ENCODE results near the gene BLVRA. TPM values are rescaled to one million over a fixed set of nuclear protein-coding genes. Genes with fewer than 3 reads are reported as not detected.
"Not testable (repeated sequence)": the region's sequence is repeated elsewhere in the genome, so short reads cannot be mapped to it uniquely, and the experiment has no call there.

The BLVRA gene
- total and polyA plus RNA-seq, 5 donors from 2014 or later = 25.9 to 76.3 (median 42.6) TPM

- Histone ChIP-seq H3K36me3 (ENCODE audit: control insufficient read depth, insufficient read depth, low read length) (no peaks in the 10 kb centered on the region), H3K9me3 (ENCODE audit: control insufficient read depth in 2 of 2, low read length in 2 of 2) (no peaks in the 10 kb centered on the region), H3K27me3 (ENCODE audit: control insufficient read depth, insufficient read depth, low read length) (no peaks in the 10 kb centered on the region), H3K4me1 (ENCODE audit: control insufficient read depth, insufficient read depth, low read length, poor library complexity, severe bottlenecking) (peaks cover 33% of the 10 kb centered on the region), H3K4me3 (ENCODE audit: low read depth, low read length) (no peak overlapping the region), H3K27ac (ENCODE audit: insufficient read depth, low read length, poor library complexity, severe bottlenecking) (no peak overlapping the region)
- no peaks in the 10 kb centered on the region for H3K9me3 Mint-ChIP-seq
- H3K36me3 Mint-ChIP-seq = peaks cover 8% of the 10 kb centered on the region
- no peaks in the 10 kb centered on the region for H3K27me3 Mint-ChIP-seq
- DNase-seq (no peak), ATAC-seq (ENCODE audit: low read depth in 2 of 2) (no peak)
- peak overlapping the region in 1 of 3 donors; percentile 12 for H3K27ac Mint-ChIP-seq
- H3K4me3 Mint-ChIP-seq = peak overlapping the region in 3 of 4 donors; percentile 37 to 92 (median 39)
- H3K4me1 Mint-ChIP-seq = peaks cover 20 to 50% (median 40%) of the 10 kb centered on the region in 4 donors
Observed at GRCh38 chr7:43726466-43726865, 32.0 kb upstream of the BLVRA start.

- Histone ChIP-seq H3K27me3 (ENCODE audit: control insufficient read depth, insufficient read depth, low read length) (no peaks in the 10 kb centered on the region), H3K4me3 (ENCODE audit: low read depth, low read length) (peak overlapping the region; percentile 30), H3K27ac (ENCODE audit: insufficient read depth, low read length, poor library complexity, severe bottlenecking) (no peak overlapping the region), H3K4me1 (ENCODE audit: control insufficient read depth, insufficient read depth, low read length, poor library complexity, severe bottlenecking) (peaks cover 33% of the 10 kb centered on the region), H3K9me3 (ENCODE audit: control insufficient read depth in 2 of 2, low read length in 2 of 2) (no peaks in the 10 kb centered on the region), H3K36me3 (ENCODE audit: control insufficient read depth, insufficient read depth, low read length) (no peaks in the 10 kb centered on the region)
- Mint-ChIP-seq H3K36me3 (peaks cover 8% of the 10 kb centered on the region), H3K27me3 (peaks cover 3% of the 10 kb centered on the region), H3K9me3 (no peaks in the 10 kb centered on the region), H3K27ac (peak overlapping the region in 2 of 3 donors; percentile 20 to 78), H3K4me3 (peak overlapping the region; percentile 73 to 95 (median 88)), H3K4me1 (peaks cover 20 to 50% (median 39%) of the 10 kb centered on the region in 4 donors)
- DNase-seq (no peak), ATAC-seq (ENCODE audit: low read depth in 2 of 2) (no peak)
Observed at GRCh38 chr7:43727003-43727402, 31.5 kb upstream of the BLVRA start.

DNA sequence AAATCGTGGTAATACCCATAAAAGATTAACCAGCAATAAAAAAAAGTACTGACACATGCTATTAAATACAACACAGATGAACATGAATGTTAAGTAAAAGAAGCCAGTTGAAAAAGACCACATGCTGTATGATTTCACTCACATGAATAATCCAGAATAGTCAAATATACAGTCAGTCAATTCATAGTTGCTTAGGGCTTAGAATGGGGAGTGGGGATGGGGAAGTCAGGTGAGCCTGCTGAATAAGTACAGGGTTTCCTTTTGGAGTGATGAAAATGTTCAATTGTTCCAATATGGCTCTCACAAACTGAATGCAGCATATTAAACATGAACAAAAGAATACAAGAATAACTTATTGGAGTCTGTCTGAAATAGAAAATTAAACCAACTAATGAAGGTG is 31.0 kb upstream of the BLVRA start:
- Mint-ChIP-seq H3K4me1 (peaks cover 20 to 47% (median 39%) of the 10 kb centered on the region in 4 donors), H3K4me3 (peak overlapping the region; percentile 73 to 95 (median 88)), H3K27me3 (peaks cover 4% of the 10 kb centered on the region), H3K36me3 (peaks cover 8% of the 10 kb centered on the region), H3K27ac (peak overlapping the region in 2 of 3 donors; percentile 60 to 78), H3K9me3 (no peaks in the 10 kb centered on the region)
- H3K27me3 ChIP-seq (ENCODE audit: control insufficient read depth, insufficient read depth, low read length) = no peaks in the 10 kb centered on the region
- H3K36me3 ChIP-seq (ENCODE audit: control insufficient read depth, insufficient read depth, low read length) = no peaks in the 10 kb centered on the region
- H3K27ac ChIP-seq (ENCODE audit: insufficient read depth, low read length, poor library complexity, severe bottlenecking) = no peak overlapping the region
- H3K4me1 ChIP-seq (ENCODE audit: control insufficient read depth, insufficient read depth, low read length, poor library complexity, severe bottlenecking) = peaks cover 33% of the 10 kb centered on the region
- no peaks in the 10 kb centered on the region for H3K9me3 ChIP-seq (ENCODE audit: control insufficient read depth in 2 of 2, low read length in 2 of 2)
- peak overlapping the region; percentile 30 for H3K4me3 ChIP-seq (ENCODE audit: low read depth, low read length)
- DNase-seq (no peak), ATAC-seq (ENCODE audit: low read depth in 2 of 2) (no peak)

GRCh38 chr7:43729214-43729923 is 29.1 kb upstream of the BLVRA start, which contains the start of gene COA1:
COA1 (minus strand) TSS chr7:43729523; CDS start chr7:43648614, 80,909 bp downstream.
- no peaks in the 10 kb centered on the region for H3K27me3 ChIP-seq (ENCODE audit: control insufficient read depth, insufficient read depth, low read length)
- Mint-ChIP-seq H3K36me3 (peaks cover 4% of the 10 kb centered on the region), H3K4me3 (peak within 1 kb of the TSS; percentile 92 to 98 (median 94)), H3K27ac (peak within 1 kb of the TSS; percentile 92 to 93 (median 93)), H3K27me3 (peaks cover 4% of the 10 kb centered on the region), H3K4me1 (peaks cover 20 to 43% (median 36%) of the 10 kb centered on the region in 4 donors), H3K9me3 (no peaks in the 10 kb centered on the region)
- H3K36me3 ChIP-seq (ENCODE audit: control insufficient read depth, insufficient read depth, low read length) = no peaks in the 10 kb centered on the region
- H3K9me3 ChIP-seq (ENCODE audit: control insufficient read depth in 2 of 2, low read length in 2 of 2) = no peaks in the 10 kb centered on the region
- H3K4me3 ChIP-seq (ENCODE audit: low read depth, low read length) = peak within 1 kb of the TSS; percentile 98
- peak; percentile 68 to 92 (median 81) for DNase-seq
- H3K27ac ChIP-seq (ENCODE audit: insufficient read depth, low read length, poor library complexity, severe bottlenecking) = peak within 1 kb of the TSS; percentile 69
- ATAC-seq (ENCODE audit: low read depth in 2 of 2) = peak; percentile 97 to 98
- peaks cover 33% of the 10 kb centered on the region for H3K4me1 ChIP-seq (ENCODE audit: control insufficient read depth, insufficient read depth, low read length, poor library complexity, severe bottlenecking)

GRCh38 chr7:43729924-43730248 is 28.6 kb upstream of the BLVRA start:
- Histone ChIP-seq H3K4me3 (ENCODE audit: low read depth, low read length) (peak overlapping the region; percentile 98), H3K9me3 (ENCODE audit: control insufficient read depth in 2 of 2, low read length in 2 of 2) (no peaks in the 10 kb centered on the region), H3K36me3 (ENCODE audit: control insufficient read depth, insufficient read depth, low read length) (no peaks in the 10 kb centered on the region), H3K27me3 (ENCODE audit: control insufficient read depth, insufficient read depth, low read length) (no peaks in the 10 kb centered on the region), H3K27ac (ENCODE audit: insufficient read depth, low read length, poor library complexity, severe bottlenecking) (peak overlapping the region; percentile 69), H3K4me1 (ENCODE audit: control insufficient read depth, insufficient read depth, low read length, poor library complexity, severe bottlenecking) (peaks cover 33% of the 10 kb centered on the region)
- ATAC-seq (ENCODE audit: low read depth in 2 of 2) (no peak), DNase-seq (no peak)
- no peaks in the 10 kb centered on the region for H3K36me3 Mint-ChIP-seq
- H3K4me3 Mint-ChIP-seq = peak overlapping the region; percentile 92 to 98 (median 94)
- peaks cover 20 to 44% (median 36%) of the 10 kb centered on the region in 4 donors for H3K4me1 Mint-ChIP-seq
- peaks cover 4% of the 10 kb centered on the region for H3K27me3 Mint-ChIP-seq
- H3K27ac Mint-ChIP-seq = peak overlapping the region; percentile 92 to 93 (median 93)
- no peaks in the 10 kb centered on the region for H3K9me3 Mint-ChIP-seq

GRCh38 chr7:43731494-43731893 is 27.0 kb upstream of the BLVRA start:
- not testable (repeated sequence) for H3K27me3 ChIP-seq (ENCODE audit: control insufficient read depth, insufficient read depth, low read length); H3K9me3 Mint-ChIP-seq; H3K27ac ChIP-seq (ENCODE audit: insufficient read depth, low read length, poor library complexity, severe bottlenecking); H3K4me3 ChIP-seq (ENCODE audit: low read depth, low read length); DNase-seq; H3K36me3 ChIP-seq (ENCODE audit: control insufficient read depth, insufficient read depth, low read length); H3K27me3 Mint-ChIP-seq; ATAC-seq (ENCODE audit: low read depth in 2 of 2); H3K9me3 ChIP-seq (ENCODE audit: control insufficient read depth in 2 of 2, low read length in 2 of 2); H3K36me3 Mint-ChIP-seq; H3K27ac Mint-ChIP-seq
- Mint-ChIP-seq H3K4me3 (peak overlapping the region in 2 of 4 donors; percentile 9 to 48), H3K4me1 (peaks cover 12 to 38% (median 31%) of the 10 kb centered on the region in 4 donors)
- peaks cover 28% of the 10 kb centered on the region for H3K4me1 ChIP-seq (ENCODE audit: control insufficient read depth, insufficient read depth, low read length, poor library complexity, severe bottlenecking)

DNA sequence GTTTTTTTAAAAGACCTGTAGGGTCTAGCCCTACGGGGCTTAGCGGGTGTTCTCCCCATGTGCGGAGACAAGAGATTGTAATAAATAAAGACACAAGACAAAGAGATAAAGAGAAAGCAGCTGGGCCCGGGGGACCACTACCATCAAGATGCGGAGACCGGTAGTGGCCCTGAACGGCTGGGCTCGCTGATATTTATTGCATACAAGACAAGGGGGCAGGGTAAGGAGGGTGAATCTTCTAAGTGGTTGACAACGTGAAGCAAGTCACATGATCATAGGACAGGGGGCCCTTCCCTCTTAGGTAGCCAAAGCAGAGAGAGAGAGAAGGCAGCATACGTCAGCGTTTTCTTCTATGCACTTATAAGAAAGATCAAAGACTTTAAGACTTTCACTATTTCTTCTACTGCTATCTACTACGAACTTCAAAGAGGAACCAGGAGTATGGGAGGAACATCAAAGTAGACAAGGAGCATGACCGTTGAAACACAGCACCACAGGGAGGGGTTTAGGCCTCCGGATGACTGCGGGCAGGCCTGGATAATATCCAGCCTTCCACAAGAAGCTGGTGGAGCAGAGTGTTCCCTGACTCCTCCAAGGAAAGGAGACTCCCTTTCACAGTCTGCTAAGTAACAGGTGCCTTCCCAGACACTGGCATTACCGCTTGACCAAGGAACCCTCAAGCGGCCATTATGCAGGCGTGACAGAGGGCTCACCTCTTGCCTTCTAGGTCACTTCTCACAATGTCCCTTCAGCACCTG is 23.7 kb upstream of the BLVRA start:
- not testable (repeated sequence) for H3K27me3 Mint-ChIP-seq; H3K4me1 ChIP-seq (ENCODE audit: control insufficient read depth, insufficient read depth, low read length, poor library complexity, severe bottlenecking); H3K27ac ChIP-seq (ENCODE audit: insufficient read depth, low read length, poor library complexity, severe bottlenecking); H3K27me3 ChIP-seq (ENCODE audit: control insufficient read depth, insufficient read depth, low read length); H3K9me3 Mint-ChIP-seq; H3K9me3 ChIP-seq (ENCODE audit: control insufficient read depth in 2 of 2, low read length in 2 of 2); H3K4me3 ChIP-seq (ENCODE audit: low read depth, low read length); ATAC-seq (ENCODE audit: low read depth in 2 of 2); H3K36me3 Mint-ChIP-seq; H3K36me3 ChIP-seq (ENCODE audit: control insufficient read depth, insufficient read depth, low read length)
- H3K4me3 Mint-ChIP-seq = peak overlapping the region in 2 of 4 donors; percentile 32 to 58
- peak overlapping the region; percentile 26 to 55 (median 27) for H3K27ac Mint-ChIP-seq
- peaks cover 0 to 12% (median 7%) of the 10 kb centered on the region in 4 donors for H3K4me1 Mint-ChIP-seq
- DNase-seq = peak in 1 of 3 donors; percentile 33
